ENCODE measurements around the gene KLHDC10. TPM values are rescaled to one million over a fixed set of nuclear protein-coding genes. Genes with fewer than 3 reads are reported as not detected.

The KLHDC10 gene
- total and polyA plus RNA-seq, 9 donors, result 33.3 to 45.7 (median 41.4) TPM

GRCh38 chr7:130131191-130131834 is 61.0 kb downstream of the KLHDC10 start:
- no peaks in the 10 kb centered on the region for H3K9me3 ChIP-seq (replicated peaks; ENCODE audit: control insufficient read depth, low read depth, low read length)
- peaks cover 19% of the 10 kb centered on the region for H3K4me1 ChIP-seq (ENCODE audit: control insufficient read depth, insufficient read depth, low read length)
- no peak overlapping the region for H3K4me3 ChIP-seq (ENCODE audit: low read length)
- DNase-seq, result no peak
- H3K27me3 ChIP-seq (ENCODE audit: control insufficient read depth, insufficient read depth, low read length), result no peaks in the 10 kb centered on the region
- peaks cover 47% of the 10 kb centered on the region for H3K36me3 ChIP-seq (ENCODE audit: control insufficient read depth, insufficient read depth, low read length)
- H3K27ac ChIP-seq (ENCODE audit: low read length), result no peak overlapping the region
- WGBS (ENCODE audit: insufficient coverage), result 65% methylated on average over 2 of the region's 6 CpGs

GRCh38 chr7:130131964-130132875 is 61.9 kb downstream of the KLHDC10 start:
- Histone ChIP-seq H3K36me3 (ENCODE audit: control insufficient read depth, insufficient read depth, low read length) (peaks cover 50% of the 10 kb centered on the region), H3K27me3 (ENCODE audit: control insufficient read depth, insufficient read depth, low read length) (no peaks in the 10 kb centered on the region), H3K27ac (ENCODE audit: low read length) (no peak overlapping the region), H3K4me1 (ENCODE audit: control insufficient read depth, insufficient read depth, low read length) (peaks cover 14% of the 10 kb centered on the region), H3K9me3 (replicated peaks; ENCODE audit: control insufficient read depth, low read depth, low read length) (no peaks in the 10 kb centered on the region), H3K4me3 (ENCODE audit: low read length) (no peak overlapping the region)
- DNase-seq, result no peak
- WGBS (ENCODE audit: insufficient coverage), result 95% methylated on average over 3 of the region's 12 CpGs

GRCh38 chr7:130133029-130133782 is 62.9 kb downstream of the KLHDC10 start:
- Histone ChIP-seq H3K27me3 (ENCODE audit: control insufficient read depth, insufficient read depth, low read length) (no peaks in the 10 kb centered on the region), H3K36me3 (ENCODE audit: control insufficient read depth, insufficient read depth, low read length) (peaks cover 55% of the 10 kb centered on the region), H3K9me3 (replicated peaks; ENCODE audit: control insufficient read depth, low read depth, low read length) (no peaks in the 10 kb centered on the region), H3K4me1 (ENCODE audit: control insufficient read depth, insufficient read depth, low read length) (peaks cover 12% of the 10 kb centered on the region), H3K4me3 (ENCODE audit: low read length) (no peak overlapping the region), H3K27ac (ENCODE audit: low read length) (no peak overlapping the region)
- no CpG with 5 or more reads among the region's 7 CpGs for WGBS (ENCODE audit: insufficient coverage)
- DNase-seq, result no peak

GRCh38 chr7:130134106-130134636 is 63.8 kb downstream of the KLHDC10 start:
- no peaks in the 10 kb centered on the region for H3K9me3 ChIP-seq (replicated peaks; ENCODE audit: control insufficient read depth, low read depth, low read length)
- no peak overlapping the region for H3K27ac ChIP-seq (ENCODE audit: low read length)
- no peak for DNase-seq
- H3K4me1 ChIP-seq (ENCODE audit: control insufficient read depth, insufficient read depth, low read length), result peaks cover 9% of the 10 kb centered on the region
- H3K4me3 ChIP-seq (ENCODE audit: low read length), result no peak overlapping the region
- H3K27me3 ChIP-seq (ENCODE audit: control insufficient read depth, insufficient read depth, low read length), result no peaks in the 10 kb centered on the region
- H3K36me3 ChIP-seq (ENCODE audit: control insufficient read depth, insufficient read depth, low read length), result peaks cover 55% of the 10 kb centered on the region
- WGBS (ENCODE audit: insufficient coverage), result 100% methylated on average over 1 of the region's 4 CpGs

GRCh38 chr7:130134726-130135125 is 64.4 kb downstream of the KLHDC10 start:
- no peak overlapping the region for H3K27ac ChIP-seq (ENCODE audit: low read length)
- no peak for DNase-seq
- H3K4me3 ChIP-seq (ENCODE audit: low read length), result no peak overlapping the region
- peaks cover 12% of the 10 kb centered on the region for H3K4me1 ChIP-seq (ENCODE audit: control insufficient read depth, insufficient read depth, low read length)
- peaks cover 55% of the 10 kb centered on the region for H3K36me3 ChIP-seq (ENCODE audit: control insufficient read depth, insufficient read depth, low read length)
- H3K9me3 ChIP-seq (replicated peaks; ENCODE audit: control insufficient read depth, low read depth, low read length), result no peaks in the 10 kb centered on the region
- no peaks in the 10 kb centered on the region for H3K27me3 ChIP-seq (ENCODE audit: control insufficient read depth, insufficient read depth, low read length)
- 95% methylated on average over 4 of the region's 7 CpGs for WGBS (ENCODE audit: insufficient coverage)

DNA sequence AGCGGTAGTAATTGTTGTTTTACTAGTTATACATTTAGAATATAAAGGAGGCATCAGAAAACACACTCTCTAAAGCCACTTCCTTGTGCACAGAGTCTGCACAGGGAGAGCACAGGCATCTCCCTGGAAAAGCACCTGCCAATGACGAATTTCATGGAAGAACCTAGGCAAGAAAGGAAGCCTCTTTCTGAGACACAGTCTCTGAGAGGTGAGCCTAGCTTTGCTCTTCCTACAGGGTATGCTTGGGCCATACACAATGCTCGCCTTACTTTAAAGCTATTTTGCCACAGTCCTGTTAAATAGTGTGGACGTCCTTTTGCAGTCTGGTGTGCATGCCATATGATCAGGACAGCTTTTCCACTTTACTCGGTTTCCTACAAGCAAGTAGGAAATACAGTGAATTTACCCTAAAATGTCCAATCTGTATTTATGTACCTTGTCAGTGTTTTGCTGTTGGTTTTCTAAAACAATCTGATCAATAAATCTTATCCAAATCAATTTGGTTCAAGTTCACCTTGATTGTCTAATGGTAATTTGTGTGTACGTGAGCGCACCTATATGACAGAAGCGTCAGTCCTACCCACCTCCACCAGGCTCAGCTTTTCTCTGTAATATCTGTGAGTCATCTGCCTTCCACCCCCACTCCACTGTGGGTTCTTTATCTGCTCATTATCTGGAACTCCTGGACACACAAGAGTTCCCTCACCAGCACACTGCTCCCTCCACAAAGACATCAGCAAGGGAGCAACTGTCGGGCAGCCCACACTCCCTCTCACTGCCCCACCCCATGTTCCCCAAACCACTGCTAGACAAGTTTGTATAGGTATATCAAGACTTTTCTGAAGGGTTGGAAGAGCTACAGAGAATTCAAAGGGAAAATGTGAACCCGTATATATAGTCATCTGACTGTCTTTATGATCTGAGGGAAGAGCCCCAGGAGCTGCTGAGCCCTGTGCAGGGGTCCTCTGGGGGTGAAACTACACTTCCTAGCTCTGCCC is 65.2 kb downstream of the KLHDC10 start:
- DNase-seq, result no peak

GRCh38 chr7:130136579-130137167 is 66.3 kb downstream of the KLHDC10 start:
- no peak overlapping the region for H3K27ac ChIP-seq (ENCODE audit: low read length)
- no peak overlapping the region for H3K4me3 ChIP-seq (ENCODE audit: low read length)
- WGBS (ENCODE audit: insufficient coverage), result no CpG with 5 or more reads among the region's 1 CpG
- peaks cover 26% of the 10 kb centered on the region for H3K4me1 ChIP-seq (ENCODE audit: control insufficient read depth, insufficient read depth, low read length)
- H3K27me3 ChIP-seq (ENCODE audit: control insufficient read depth, insufficient read depth, low read length), result no peaks in the 10 kb centered on the region
- H3K9me3 ChIP-seq (replicated peaks; ENCODE audit: control insufficient read depth, low read depth, low read length), result no peaks in the 10 kb centered on the region
- H3K36me3 ChIP-seq (ENCODE audit: control insufficient read depth, insufficient read depth, low read length), result peaks cover 47% of the 10 kb centered on the region
- DNase-seq, result no peak

More for the DNA sequence above, 65.2 kb downstream of the KLHDC10 start:
- no peaks in the 10 kb centered on the region for H3K9me3 ChIP-seq (replicated peaks; ENCODE audit: control insufficient read depth, low read depth, low read length)
- no peak overlapping the region for H3K27ac ChIP-seq (ENCODE audit: low read length)
- H3K36me3 ChIP-seq (ENCODE audit: control insufficient read depth, insufficient read depth, low read length), result peaks cover 57% of the 10 kb centered on the region
- H3K27me3 ChIP-seq (ENCODE audit: control insufficient read depth, insufficient read depth, low read length), result no peaks in the 10 kb centered on the region
- H3K4me3 ChIP-seq (ENCODE audit: low read length), result no peak overlapping the region
- WGBS (ENCODE audit: insufficient coverage), result 89% methylated on average over 4 of the region's 10 CpGs
- H3K4me1 ChIP-seq (ENCODE audit: control insufficient read depth, insufficient read depth, low read length), result peaks cover 19% of the 10 kb centered on the region

DNA sequence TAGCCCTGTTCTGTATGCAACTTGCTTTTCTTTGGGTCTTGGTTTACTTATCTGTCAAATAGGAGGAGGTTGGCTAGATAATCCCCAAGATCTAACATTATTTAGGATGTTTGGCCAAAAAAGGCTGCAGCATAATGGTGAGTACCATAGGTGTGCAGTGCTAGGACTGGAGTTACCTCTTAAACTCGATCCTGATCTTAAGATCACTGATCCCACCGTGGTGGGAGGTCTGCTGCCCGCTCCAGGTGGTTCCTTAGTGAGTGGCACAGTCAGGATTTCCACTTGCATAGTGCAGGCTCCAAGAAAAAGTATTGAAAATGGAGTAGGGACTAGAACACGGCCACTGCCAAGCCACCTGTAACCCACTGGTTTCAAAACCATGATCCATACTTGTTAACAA is 66.9 kb downstream of the KLHDC10 start:
- Histone ChIP-seq H3K36me3 (ENCODE audit: control insufficient read depth, insufficient read depth, low read length) (peaks cover 43% of the 10 kb centered on the region), H3K9me3 (replicated peaks; ENCODE audit: control insufficient read depth, low read depth, low read length) (no peaks in the 10 kb centered on the region), H3K27ac (ENCODE audit: low read length) (no peak overlapping the region), H3K4me1 (ENCODE audit: control insufficient read depth, insufficient read depth, low read length) (peaks cover 32% of the 10 kb centered on the region), H3K27me3 (ENCODE audit: control insufficient read depth, insufficient read depth, low read length) (no peaks in the 10 kb centered on the region), H3K4me3 (ENCODE audit: low read length) (no peak overlapping the region)
- no peak for DNase-seq
- 100% methylated on average over 1 of the region's 4 CpGs for WGBS (ENCODE audit: insufficient coverage)
